Activated naive CD4-positive, alpha-beta T cell treated with Interleukin-2 at 50 U/mL for 16 hours (primary cell): ENCODE results near the gene CUX1.
"Not testable (repeated sequence)": the region's sequence is repeated elsewhere in the genome, so short reads cannot be mapped to it uniquely, and the experiment has no call there.

Experiments used
- DNase-seq: peaks from one replicate; pipeline ENCODE4 v3.0.0-alpha.2; 2020

The CUX1 gene

GRCh38 chr7:102154425-102154824 lies 337.0 kb downstream of the CUX1 start:
- no peak for DNase-seq

GRCh38 chr7:102155821-102156441 lies 338.5 kb downstream of the CUX1 start:
- DNase-seq = no peak

GRCh38 chr7:102156867-102157266 lies 339.4 kb downstream of the CUX1 start:
- DNase-seq = no peak

- DNase-seq = no peak
Measured at GRCh38 chr7:102165136-102165535, 347.7 kb downstream of the CUX1 start.

GRCh38 chr7:102167254-102167653 lies 349.8 kb downstream of the CUX1 start:
- DNase-seq = no peak

- no peak for DNase-seq
Measured at GRCh38 chr7:102169651-102170392, 352.4 kb downstream of the CUX1 start.

GRCh38 chr7:102170393-102170970 lies 353.1 kb downstream of the CUX1 start:
- no peak for DNase-seq

GRCh38 chr7:102173669-102174068 lies 356.2 kb downstream of the CUX1 start:
- DNase-seq = no peak

- no peak for DNase-seq
Measured at GRCh38 chr7:102175423-102176170, 358.2 kb downstream of the CUX1 start.

GRCh38 chr7:102178410-102178809 lies 361.0 kb downstream of the CUX1 start:
- no peak for DNase-seq

GRCh38 chr7:102180727-102181126 lies 363.3 kb downstream of the CUX1 start:
- no peak for DNase-seq

GRCh38 chr7:102181517-102181916 lies 364.1 kb downstream of the CUX1 start:
- no peak for DNase-seq

GRCh38 chr7:102182016-102182415 lies 364.6 kb downstream of the CUX1 start:
- no peak for DNase-seq

GRCh38 chr7:102183848-102184247 lies 366.4 kb downstream of the CUX1 start:
- not testable (repeated sequence) for DNase-seq

- DNase-seq = no peak
Measured at GRCh38 chr7:102184303-102184702, 366.9 kb downstream of the CUX1 start.

- DNase-seq = no peak
Measured at GRCh38 chr7:102185796-102186195, 368.4 kb downstream of the CUX1 start.

- no peak for DNase-seq
Measured at GRCh38 chr7:102186306-102186705, 368.9 kb downstream of the CUX1 start.

GRCh38 chr7:102188746-102189145 lies 371.3 kb downstream of the CUX1 start:
- DNase-seq = no peak

- DNase-seq = no peak
Measured at GRCh38 chr7:102189756-102190155, 372.3 kb downstream of the CUX1 start.

- no peak for DNase-seq
Measured at GRCh38 chr7:102190776-102191350, 373.4 kb downstream of the CUX1 start.

- no peak for DNase-seq
Measured at GRCh38 chr7:102191556-102192379, 374.3 kb downstream of the CUX1 start.

GRCh38 chr7:102192790-102193189 lies 375.4 kb downstream of the CUX1 start:
- no peak for DNase-seq
